ENCODE data around the gene PLCD1. TPM values are rescaled to one million over a fixed set of nuclear protein-coding genes. Genes with fewer than 3 reads are reported as not detected.
A peak's percentile ranks its signal among the peaks of the same experiment; 100 is the strongest.

PLCD1 gene
- total and polyA plus RNA-seq, 2 of the 8 experiments (the other 6 are each of a cell fraction or from before 2014, with no cell fraction given) = 15.3 to 19.2 TPM

DNA sequence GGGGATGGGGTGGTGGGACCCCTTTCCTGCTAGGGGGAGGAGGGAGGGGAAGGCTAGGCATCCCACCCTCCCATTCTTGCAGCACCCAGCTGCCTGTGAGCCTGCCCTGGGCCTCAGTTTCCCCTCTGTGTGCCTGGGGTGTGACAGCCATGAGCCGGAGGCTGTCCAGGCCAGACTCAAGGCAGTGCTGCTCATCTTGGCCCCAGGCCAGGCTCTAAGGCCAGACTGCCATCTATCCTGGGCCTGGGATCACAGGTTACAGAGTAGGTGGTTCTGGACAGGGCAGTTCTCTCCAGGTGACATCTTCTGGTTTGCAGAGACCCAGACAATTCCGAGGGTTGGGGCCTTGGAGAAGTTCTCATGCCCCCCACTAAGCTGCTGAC lies 42.1 kb downstream of the PLCD1 start:
- peaks cover 0 to 5% (median 1%) of the 10 kb centered on the region in 4 experiments; a peak in 4 of 7 replicates for H3K27me3 ChIP-seq (replicated peaks in 1 of 4; ENCODE audit: control insufficient read depth in 3 of 4, extremely low read depth in 1 of 4, insufficient read depth in 3 of 4, low read length in 3 of 4)
- peak overlapping the region; percentile 28; the same call in 1 of the 2 replicates for H4K8ac ChIP-seq (ENCODE audit: extremely low read depth, insufficient read depth, low read length)
- no peak overlapping the region for H3K4me2 ChIP-seq (ENCODE audit: insufficient read depth in 1 of 2, low read depth in 2 of 2, low read length in 2 of 2)
- H3K56ac ChIP-seq (replicated peaks; ENCODE audit: insufficient read length, low read depth, low read length) = no peak overlapping the region
- no peak overlapping the region for H2BK5ac ChIP-seq (ENCODE audit: low read depth, low read length)
- FAIRE-seq = no peak
- no peak overlapping the region for H3K18ac ChIP-seq (ENCODE audit: extremely low read depth, low read length)
- H3K4ac ChIP-seq (replicated peaks; ENCODE audit: insufficient read length, low read depth, low read length) = no peak overlapping the region
- H3K9me3 ChIP-seq (ENCODE audit: insufficient read depth in 2 of 2, low read depth in 1 of 2, low read length in 1 of 2) = no peaks in the 10 kb centered on the region
- H2BK20ac ChIP-seq (ENCODE audit: low read length) = no peak overlapping the region
- H3K14ac ChIP-seq (ENCODE audit: insufficient read length) = no peak overlapping the region
- no peak overlapping the region for H2BK12ac ChIP-seq (ENCODE audit: low read depth, low read length)
- H3K23ac ChIP-seq (ENCODE audit: insufficient read length) = no peak overlapping the region
- H2BK15ac ChIP-seq (ENCODE audit: low read length) = 0 out of 2 replicates have a peak overlapping the region, but pooled peaks have one; percentile 61
- H3K79me1 ChIP-seq (ENCODE audit: low read depth, low read length) = no peaks in the 10 kb centered on the region
- POLR2A ChIA-PET (ENCODE audit: partially characterized antibody) = no interaction called here
- H3K4me3 ChIP-seq (ENCODE audit: extremely low read depth in 1 of 4, insufficient read depth in 2 of 4, low read depth in 3 of 4, low read length in 4 of 4) = no peak overlapping the region
- no peaks in the 10 kb centered on the region for H3K79me2 ChIP-seq (ENCODE audit: control insufficient read depth in 1 of 2, insufficient read depth in 2 of 2, low read length in 2 of 2)
- no peak overlapping the region for H4K5ac ChIP-seq (ENCODE audit: insufficient read length, low read depth, low read length)
- no peak overlapping the region for H2AK5ac ChIP-seq (ENCODE audit: low read depth, low read length)
- H3K9ac ChIP-seq (replicated peaks in 1 of 4; ENCODE audit: extremely low read depth in 1 of 4, low read depth in 3 of 4, low read length in 3 of 4) = no peak overlapping the region
- H2AFZ ChIP-seq (ENCODE audit: low read length) = no peak overlapping the region
- peaks cover 0 to 9% (median 6%) of the 10 kb centered on the region in 4 experiments; a peak in 5 of 7 replicates for H3K4me1 ChIP-seq (replicated peaks in 1 of 4; ENCODE audit: control insufficient read depth in 3 of 4, insufficient read depth in 4 of 4, low read length in 3 of 4)
- WGBS, 2 experiments (ENCODE audit: extremely low coverage in 1 of 2, insufficient coverage in 1 of 2, insufficient read length in 1 of 2, insufficient replicate concordance in 2 of 2, low coverage in 1 of 2, low lambda C conversion rate in 2 of 2, missing lambda C conversion rate in 1 of 2) = 82% methylated on average over 2 of the region's 2 CpGs; no CpG with 5 or more reads in 1 of the 2 experiments
- H4K91ac ChIP-seq (replicated peaks; ENCODE audit: insufficient read length, low read length) = no peak overlapping the region
- no peak for DNase-seq (ENCODE audit: low read depth in 1 of 2, low spot score in 2 of 2)
- CTCF ChIA-PET (ENCODE audit: partially characterized antibody) = interaction anchor here (0.9 to 9.0 kb wide), 4 partner anchors 10 to 131 kb away, joined by 6 to 134 read pairs (median 30); no protein-coding TSS in a partner anchor
- no peaks in the 10 kb centered on the region for H4K20me1 ChIP-seq (replicated peaks in 1 of 2; ENCODE audit: control insufficient read depth in 1 of 2, insufficient read depth in 2 of 2, low read length in 2 of 2)
- H3K36me3 ChIP-seq (ENCODE audit: control insufficient read depth in 2 of 4, insufficient read depth in 4 of 4, low read length in 3 of 4) = no peaks in the 10 kb centered on the region
- H2BK120ac ChIP-seq (replicated peaks; ENCODE audit: low read depth, low read length) = no peak overlapping the region
- no peak overlapping the region for H3K27ac ChIP-seq (ENCODE audit: low read depth, low read length)
- H3K23me2 ChIP-seq (ENCODE audit: low read depth, low read length) = no peaks in the 10 kb centered on the region; the same call in 1 of the 2 replicates
- TF ChIP-seq CREB1 (IDR thresholded peaks at IDR 0.05) = no peak
- no peak for TF ChIP-seq SP2 (IDR thresholded peaks at IDR 0.05; ENCODE audit: low read length)
- TF ChIP-seq, protein P1, sequence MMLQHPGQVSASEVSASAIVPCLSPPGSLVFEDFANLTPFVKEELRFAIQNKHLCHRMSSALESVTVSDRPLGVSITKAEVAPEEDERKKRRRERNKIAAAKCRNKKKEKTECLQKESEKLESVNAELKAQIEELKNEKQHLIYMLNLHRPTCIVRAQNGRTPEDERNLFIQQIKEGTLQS (IDR thresholded peaks at IDR 0.05; ENCODE audit: insufficient read depth, low read depth, low read length) = no peak
- no peak for TF ChIP-seq CBX8 (IDR thresholded peaks at IDR 0.05; ENCODE audit: borderline replicate concordance, low read depth, low read length)
- no peak for TF ChIP-seq EP300 (IDR thresholded peaks at IDR 0.05; ENCODE audit: borderline replicate concordance in 1 of 2, low read depth in 2 of 2, low read length in 2 of 2)
- TF ChIP-seq GTF2F1 (IDR thresholded peaks at IDR 0.05; ENCODE audit: borderline replicate concordance, low read depth, low read length) = no peak
- TF ChIP-seq SP4 (IDR thresholded peaks at IDR 0.05; ENCODE audit: low read length) = no peak
- TF ChIP-seq RAD21 (IDR thresholded peaks at IDR 0.05 in 1 of 2, conservative IDR thresholded peaks at IDR 0.05 in 1 of 2; ENCODE audit: low read depth in 2 of 2, low read length in 2 of 2) = no peak
- TF ChIP-seq NANOG (IDR thresholded peaks at IDR 0.05; ENCODE audit: insufficient read depth, low read depth, low read length, poor library complexity, severe bottlenecking) = no peak
- TF ChIP-seq SUZ12 (IDR thresholded peaks at IDR 0.05; ENCODE audit: low read length) = no peak
- no peak for TF ChIP-seq POLR2AphosphoS5 (IDR thresholded peaks at IDR 0.05; ENCODE audit: low read depth, low read length)
- TF ChIP-seq TBP (IDR thresholded peaks at IDR 0.05; ENCODE audit: low read depth, low read length) = no peak
